Naive thymus-derived CD8-positive, alpha-beta T cell (primary cell): ENCODE data around the gene YBX2. TPM values are rescaled to one million over a fixed set of nuclear protein-coding genes. Genes with fewer than 3 reads are reported as not detected.
"Not testable (repeated sequence)": the region's sequence is repeated elsewhere in the genome, so short reads cannot be mapped to it uniquely, and the experiment has no call there.

Experiments
- ATAC-seq, 2 donors: fragments of 150-1000 bp; cut with Tn5 transposase in 1 of 2; sonication (Bioruptor Pico), chemical (Tn5 transposase) in 1 of 2; 1 replicate in 1 of 2; 2 replicates in 1 of 2; pipeline ENCODE4 v1.10.0; 2021; ENCODE audit warnings: mild to moderate bottlenecking in 2 of 2, moderate library complexity in 2 of 2
- POLR2A ChIA-PET: fragments of 350-600 bp; sonication (Branson Sonifier 250); formaldehyde crosslinking; loops from one replicate; lab custom pipeline; 2021; ENCODE audit warnings: antibody characterized with exemption; lab: Charles Lee
- DNase-seq, 10 donors: peaks; one replicate each; pipeline versions ENCODE4 v3.0.0 to v3.0.0-alpha.2; 2020 to 2022
- H3K27ac Mint-ChIP-seq, 10 donors: one replicate each; pipeline ENCODE4 v1.8.0; 2020 to 2022; ENCODE audit warnings: mild to moderate bottlenecking in 10 of 10, mixed read lengths in 10 of 10, moderate library complexity in 4 of 10, inconsistent platforms in 1 of 10
- H3K27me3 Mint-ChIP-seq, 5 donors: one replicate each; pipeline ENCODE4 v1.8.0; 2021 to 2022; ENCODE audit warnings: mixed read lengths in 5 of 5
- H3K36me3 Mint-ChIP-seq, 3 donors: one replicate each; pipeline ENCODE4 v1.8.0; 2020 to 2022; ENCODE audit warnings: mixed read lengths in 3 of 3, mild to moderate bottlenecking in 2 of 3, inconsistent platforms in 1 of 3
- H3K4me1 Mint-ChIP-seq, 4 donors: one replicate each; pipeline ENCODE4 v1.8.0; 2021 to 2022; ENCODE audit warnings: mixed read lengths in 4 of 4
- H3K4me3 Mint-ChIP-seq, 10 donors: one replicate each; pipeline ENCODE4 v1.8.0; 2020 to 2022; ENCODE audit warnings: mild to moderate bottlenecking in 10 of 10, mixed read lengths in 10 of 10, moderate library complexity in 6 of 10, inconsistent platforms in 1 of 10
- H3K9me3 Mint-ChIP-seq, 9 donors: one replicate each; pipeline ENCODE4 v1.8.0; 2020 to 2022; ENCODE audit warnings: mixed read lengths in 9 of 9, mild to moderate bottlenecking in 3 of 9, inconsistent platforms in 1 of 9, moderate library complexity in 1 of 9
- polyA plus RNA-seq, 3 donors: library from polyadenylated mRNA; unstranded; fragments of 300-500 nt; fragmentation: Illumina TruSeq; gene quantifications; one replicate each; pipeline ENCODE4 v1.2.3, GENCODE V29; 2021
- total RNA-seq, 8 experiments: library from RNA in 2 of 8; stranded (reverse) in 2 of 8; gene quantifications; one replicate each; pipeline ENCODE4 v1.2.3 and lab custom pipeline; 2021 to 2026

YBX2 gene
- total and polyA plus RNA-seq, 5 experiments from 2014 or later, result 0.66 to 1.2 TPM; not detected in 3

GRCh38 chr17:7252176-7253043 is 42.0 kb downstream of the YBX2 start, which contains the start of gene ELP5:
Gene ELP5, plus strand, starts transcription at chr17:7252215. Its CDS starts 336 bp downstream, at chr17:7252551.
- Mint-ChIP-seq H3K4me3 (peak within 1 kb of the TSS; percentile 91 to 98 (median 95)), H3K4me1 (peaks cover 22 to 51% (median 46%) of the 10 kb centered on the region in 4 donors), H3K27ac (peak within 1 kb of the TSS; percentile 90 to 100 (median 100)), H3K27me3 (no peaks in the 10 kb centered on the region), H3K9me3 (no peaks in the 10 kb centered on the region), H3K36me3 (peaks cover 0 to 45% (median 2%) of the 10 kb centered on the region in 3 donors)
- DNase-seq (peak in 8 of 10 donors; percentile 71 to 99 (median 82)), ATAC-seq (peak; percentile 57 to 63)
- POLR2A ChIA-PET, result interaction anchor here (1.0 to 5.6 kb wide), 4 partner anchors 13 to 61 kb away, joined by 3 to 89 read pairs (median 9); partner anchors contain the start of genes DVL2, GABARAP and PHF23

GRCh38 chr17:7251661-7252175 is 42.7 kb downstream of the YBX2 start, which contains the start of gene CTDNEP1:
Gene CTDNEP1, minus strand, starts transcription at chr17:7251734. Its CDS starts 438 bp downstream, at chr17:7251296.
- peak in 9 of 10 donors; percentile 97 to 100 (median 99) for DNase-seq
- Mint-ChIP-seq H3K27me3 (no peaks in the 10 kb centered on the region), H3K4me1 (peaks cover 21 to 50% (median 48%) of the 10 kb centered on the region in 4 donors), H3K4me3 (peak within 1 kb of the TSS; percentile 91 to 98 (median 95)), H3K36me3 (peaks cover 0 to 40% (median 2%) of the 10 kb centered on the region in 3 donors), H3K27ac (peak within 1 kb of the TSS; percentile 90 to 100 (median 100)), H3K9me3 (no peaks in the 10 kb centered on the region)
- ATAC-seq, result peak; percentile 88 to 90
- POLR2A ChIA-PET, result interaction anchor here (0.7 to 5.6 kb wide), 6 partner anchors 12 to 434 kb away, joined by 3 to 89 read pairs (median 5); partner anchors contain the start of genes DVL2, GABARAP and PHF23

- H3K36me3 Mint-ChIP-seq, result peaks cover 0 to 40% (median 5%) of the 10 kb centered on the region in 3 donors
- peak overlapping the region; percentile 86 to 100 (median 96) for H3K27ac Mint-ChIP-seq
- peak; percentile 2 to 19 for ATAC-seq
- H3K4me1 Mint-ChIP-seq, result peaks cover 21 to 53% (median 51%) of the 10 kb centered on the region in 4 donors
- H3K4me3 Mint-ChIP-seq, result peak overlapping the region; percentile 91 to 98 (median 95)
- DNase-seq, result peak in 3 of 10 donors; percentile 17 to 43 (median 43)
- POLR2A ChIA-PET, result interaction anchor here (0.7 to 5.6 kb wide), 10 partner anchors 9 to 437 kb away, joined by 3 to 89 read pairs (median 4); partner anchors contain the start of genes ACADVL, DLG4, DVL2 and GABARAP
- H3K27me3 Mint-ChIP-seq, result no peaks in the 10 kb centered on the region
- H3K9me3 Mint-ChIP-seq, result no peaks in the 10 kb centered on the region
Measured at GRCh38 chr17:7250695-7251627, 43.5 kb downstream of the YBX2 start.

GRCh38 chr17:7249830-7250229 is 44.6 kb downstream of the YBX2 start:
- Mint-ChIP-seq H3K36me3 (peaks cover 0 to 36% (median 4%) of the 10 kb centered on the region in 3 donors), H3K9me3 (no peaks in the 10 kb centered on the region), H3K4me3 (peak overlapping the region; percentile 90 to 96 (median 94)), H3K27me3 (no peaks in the 10 kb centered on the region), H3K27ac (peak overlapping the region; percentile 85 to 97 (median 93)), H3K4me1 (peaks cover 21 to 53% (median 51%) of the 10 kb centered on the region in 4 donors)
- POLR2A ChIA-PET, result interaction anchor here (0.8 to 5.6 kb wide), 4 partner anchors 10 to 30 kb away, joined by 3 to 89 read pairs (median 4); partner anchors contain the start of genes ACADVL, DLG4, GABARAP and PHF23
- ATAC-seq (no peak), DNase-seq (no peak)

GRCh38 chr17:7249214-7249613 is 45.2 kb downstream of the YBX2 start:
- peaks cover 21 to 53% (median 50%) of the 10 kb centered on the region in 4 donors for H3K4me1 Mint-ChIP-seq
- H3K27ac Mint-ChIP-seq, result peak overlapping the region in 8 of 10 donors; percentile 4 to 89 (median 64)
- no peaks in the 10 kb centered on the region for H3K27me3 Mint-ChIP-seq
- DNase-seq, result peak in 1 of 10 donors; percentile 11
- POLR2A ChIA-PET, result interaction anchor here (0.8 to 5.6 kb wide), 3 partner anchors 9 to 29 kb away, joined by 3 to 89 read pairs (median 4); partner anchors contain the start of genes ACADVL, DLG4, GABARAP and PHF23
- ATAC-seq, result no peak
- H3K4me3 Mint-ChIP-seq, result peak overlapping the region; percentile 51 to 96 (median 92)
- H3K36me3 Mint-ChIP-seq, result peaks cover 0 to 36% (median 3%) of the 10 kb centered on the region in 3 donors
- H3K9me3 Mint-ChIP-seq, result no peaks in the 10 kb centered on the region

GRCh38 chr17:7248796-7249195 is 45.6 kb downstream of the YBX2 start:
- peak overlapping the region in 7 of 10 donors; percentile 2 to 96 (median 91) for H3K4me3 Mint-ChIP-seq
- peaks cover 0 to 33% (median 3%) of the 10 kb centered on the region in 3 donors for H3K36me3 Mint-ChIP-seq
- DNase-seq, result peak in 1 of 10 donors; percentile 2
- peak overlapping the region in 5 of 10 donors; percentile 29 to 89 (median 52) for H3K27ac Mint-ChIP-seq
- POLR2A ChIA-PET, result interaction anchor here (5.6 kb wide), 1 partner anchor 9 kb away, joined by 89 read pairs; the partner anchor contains the start of genes GABARAP and PHF23
- peaks cover 21 to 53% (median 46%) of the 10 kb centered on the region in 4 donors for H3K4me1 Mint-ChIP-seq
- ATAC-seq, result no peak
- H3K27me3 Mint-ChIP-seq, result no peaks in the 10 kb centered on the region
- no peaks in the 10 kb centered on the region for H3K9me3 Mint-ChIP-seq

GRCh38 chr17:7246779-7247178 is 47.7 kb downstream of the YBX2 start:
- peak overlapping the region in 4 of 10 donors; percentile 32 to 73 (median 70) for H3K27ac Mint-ChIP-seq
- peaks cover 0 to 3% (median 0%) of the 10 kb centered on the region in 5 donors for H3K27me3 Mint-ChIP-seq
- peaks cover 0 to 32% (median 4%) of the 10 kb centered on the region in 3 donors for H3K36me3 Mint-ChIP-seq
- ATAC-seq, result no peak
- POLR2A ChIA-PET, result interaction anchor here (0.6 to 5.6 kb wide), 4 partner anchors 7 to 374 kb away, joined by 3 to 89 read pairs (median 6); partner anchors contain the start of genes ACAP1, GABARAP and PHF23
- H3K4me1 Mint-ChIP-seq, result peaks cover 24 to 56% (median 44%) of the 10 kb centered on the region in 4 donors
- peaks cover 0 to 2% (median 0%) of the 10 kb centered on the region in 9 donors for H3K9me3 Mint-ChIP-seq
- H3K4me3 Mint-ChIP-seq, result peak overlapping the region in 1 of 10 donors; percentile 54
- DNase-seq, result no peak

- peak overlapping the region in 3 of 10 donors; percentile 25 to 83 (median 59) for H3K4me3 Mint-ChIP-seq
Measured at GRCh38 chr17:7243838-7244237, 50.6 kb downstream of the YBX2 start.

GRCh38 chr17:7243453-7243729 is 51.0 kb downstream of the YBX2 start:
- Mint-ChIP-seq H3K27ac (peak overlapping the region; percentile 88 to 100 (median 96)), H3K36me3 (peaks cover 0 to 46% (median 4%) of the 10 kb centered on the region in 3 donors), H3K9me3 (peaks cover 0 to 2% (median 0%) of the 10 kb centered on the region in 9 donors), H3K4me1 (peaks cover 28 to 53% (median 41%) of the 10 kb centered on the region in 4 donors), H3K27me3 (peaks cover 0 to 3% (median 0%) of the 10 kb centered on the region in 5 donors), H3K4me3 (peak overlapping the region; percentile 79 to 98 (median 88))
- POLR2A ChIA-PET, result interaction anchor here (1.3 to 18.2 kb wide), 8 partner anchors 6 to 208 kb away, joined by 3 to 371 read pairs (median 8); partner anchors contain the start of genes ACADVL, CTDNEP1, DLG4 and ELP5
- DNase-seq (no peak), ATAC-seq (no peak)

More at GRCh38 chr17:7243838-7244237, 50.6 kb downstream of the YBX2 start:
- POLR2A ChIA-PET, result interaction anchor here (1.5 to 18.2 kb wide), 4 partner anchors 9 to 50 kb away, joined by 3 to 371 read pairs (median 12); partner anchors contain the start of genes ACADVL and DLG4
- not testable (repeated sequence) for H3K9me3 Mint-ChIP-seq, H3K27me3 Mint-ChIP-seq, ATAC-seq, DNase-seq
- Mint-ChIP-seq H3K4me1 (peaks cover 31 to 57% (median 46%) of the 10 kb centered on the region in 4 donors), H3K36me3 (peaks cover 0 to 46% (median 4%) of the 10 kb centered on the region in 3 donors), H3K27ac (peak overlapping the region in 7 of 10 donors; percentile 48 to 100 (median 98))

GRCh38 chr17:7242717-7243452 is 51.6 kb downstream of the YBX2 start:
- Mint-ChIP-seq H3K9me3 (peaks cover 0 to 2% (median 0%) of the 10 kb centered on the region in 9 donors), H3K27me3 (peaks cover 0 to 3% (median 0%) of the 10 kb centered on the region in 5 donors), H3K4me3 (peak overlapping the region; percentile 83 to 100 (median 97)), H3K4me1 (peaks cover 28 to 51% (median 41%) of the 10 kb centered on the region in 4 donors), H3K27ac (peak overlapping the region; percentile 97 to 100 (median 99)), H3K36me3 (peaks cover 0 to 46% (median 4%) of the 10 kb centered on the region in 3 donors)
- peak; percentile 37 to 51 for ATAC-seq
- POLR2A ChIA-PET, result interaction anchor here (0.6 to 18.2 kb wide), 17 partner anchors 7 to 925 kb away, joined by 3 to 371 read pairs (median 4); partner anchors contain the start of genes ACADVL, ACAP1, CTDNEP1 and DLG4
- peak; percentile 89 to 99 (median 92) for DNase-seq
